ENCODE measurements around the gene TAF4B. TPM values are rescaled to one million over a fixed set of nuclear protein-coding genes. Genes with fewer than 3 reads are reported as not detected.
"Not testable (repeated sequence)": the region's sequence is repeated elsewhere in the genome, so short reads cannot be mapped to it uniquely, and the experiment has no call there.

TAF4B gene
- total RNA-seq, 4 donors from 2014 or later: 3.7 to 11.9 (median 7.1) TPM

GRCh38 chr18:26436176-26437051 is 210.2 kb downstream of the TAF4B start:
- WGBS, 2 donors (ENCODE audit: low coverage in 1 of 2): 83 to 84% methylated on average over 4 to 11 of the region's 11 CpGs
- in situ Hi-C loops (cut with MboI; ENCODE audit: low pct_ligation_motif_present in 1 of 4, low pct_unique_long_range_greater_than_20kb in 1 of 4, low sequenced_read_pairs in 3 of 4): no loop called here
- intact Hi-C loops (cut with DNase I; ENCODE audit: low total_unique reads): no loop called here
- Histone ChIP-seq H3K27me3 (no peaks in the 10 kb centered on the region), H3K36me3 (no peaks in the 10 kb centered on the region), H3K4me3 (no peak overlapping the region), H3K9me3 (no peaks in the 10 kb centered on the region), H3K4me1 (no peaks in the 10 kb centered on the region), H3K27ac (no peak overlapping the region)
- no peak for DNase-seq
- TF ChIP-seq EP300 (IDR thresholded peaks at IDR 0.05; ENCODE audit: low read depth) (no peak), POLR2A (IDR thresholded peaks at IDR 0.05) (no peak), POLR2AphosphoS5 (IDR thresholded peaks at IDR 0.05) (no peak), CTCF (IDR thresholded peaks at IDR 0.05) (no peak)

GRCh38 chr18:26437634-26438033 is 211.4 kb downstream of the TAF4B start:
- in situ Hi-C loops (cut with MboI; ENCODE audit: low pct_ligation_motif_present in 1 of 4, low pct_unique_long_range_greater_than_20kb in 1 of 4, low sequenced_read_pairs in 3 of 4); H3K27ac ChIP-seq; DNase-seq; H3K9me3 ChIP-seq; H3K4me3 ChIP-seq; H3K36me3 ChIP-seq; H3K4me1 ChIP-seq; H3K27me3 ChIP-seq; intact Hi-C loops (cut with DNase I; ENCODE audit: low total_unique reads): not testable (repeated sequence)
- WGBS, 2 donors (ENCODE audit: low coverage in 1 of 2): 73 to 93% methylated on average over 3 of the region's 3 CpGs

- 68% methylated on average over 5 of the region's 5 CpGs; no CpG with 5 or more reads in 1 of the 2 donors for WGBS, 2 donors (ENCODE audit: low coverage in 1 of 2)
- H3K27ac ChIP-seq: no peak overlapping the region
- intact Hi-C loops (cut with DNase I; ENCODE audit: low total_unique reads): no loop called here
- H3K27me3 ChIP-seq: no peaks in the 10 kb centered on the region
- no peaks in the 10 kb centered on the region for H3K9me3 ChIP-seq
- no peak overlapping the region for H3K4me3 ChIP-seq
- in situ Hi-C loops (cut with MboI; ENCODE audit: low pct_ligation_motif_present in 1 of 4, low pct_unique_long_range_greater_than_20kb in 1 of 4, low sequenced_read_pairs in 3 of 4): no loop called here
- TF ChIP-seq POLR2A (IDR thresholded peaks at IDR 0.05): no peak
- TF ChIP-seq POLR2AphosphoS5 (IDR thresholded peaks at IDR 0.05): no peak
- H3K36me3 ChIP-seq: no peaks in the 10 kb centered on the region
- DNase-seq: no peak
- H3K4me1 ChIP-seq: no peaks in the 10 kb centered on the region
Measured at GRCh38 chr18:26438980-26439379, 212.7 kb downstream of the TAF4B start.

- Histone ChIP-seq H3K4me1 (no peaks in the 10 kb centered on the region), H3K36me3 (no peaks in the 10 kb centered on the region), H3K27ac (no peak overlapping the region), H3K27me3 (no peaks in the 10 kb centered on the region), H3K9me3 (no peaks in the 10 kb centered on the region), H3K4me3 (no peak overlapping the region)
- intact Hi-C loops (cut with DNase I; ENCODE audit: low total_unique reads): no loop called here
- DNase-seq: no peak
- in situ Hi-C loops (cut with MboI; ENCODE audit: low pct_ligation_motif_present in 1 of 4, low pct_unique_long_range_greater_than_20kb in 1 of 4, low sequenced_read_pairs in 3 of 4): no loop called here
- TF ChIP-seq CTCF (IDR thresholded peaks at IDR 0.05) (no peak), POLR2AphosphoS5 (IDR thresholded peaks at IDR 0.05) (no peak), POLR2A (IDR thresholded peaks at IDR 0.05) (no peak), EP300 (IDR thresholded peaks at IDR 0.05; ENCODE audit: low read depth) (no peak)
- WGBS, 2 donors (ENCODE audit: low coverage in 1 of 2): 84 to 86% methylated on average over 4 of the region's 4 CpGs
Measured at GRCh38 chr18:26439537-26439936, 213.3 kb downstream of the TAF4B start.

GRCh38 chr18:26440644-26441043 is 214.4 kb downstream of the TAF4B start:
- 71 to 75% methylated on average over 4 to 8 of the region's 8 CpGs for WGBS, 2 donors (ENCODE audit: low coverage in 1 of 2)
- Histone ChIP-seq H3K4me1 (no peaks in the 10 kb centered on the region), H3K4me3 (no peak overlapping the region), H3K27me3 (no peaks in the 10 kb centered on the region), H3K27ac (no peak overlapping the region), H3K9me3 (no peaks in the 10 kb centered on the region), H3K36me3 (no peaks in the 10 kb centered on the region)
- DNase-seq: no peak
- in situ Hi-C loops (cut with MboI; ENCODE audit: low pct_ligation_motif_present in 1 of 4, low pct_unique_long_range_greater_than_20kb in 1 of 4, low sequenced_read_pairs in 3 of 4) (no loop called here), intact Hi-C loops (cut with DNase I; ENCODE audit: low total_unique reads) (no loop called here)
- TF ChIP-seq POLR2A (IDR thresholded peaks at IDR 0.05) (no peak), POLR2AphosphoS5 (IDR thresholded peaks at IDR 0.05) (no peak), CTCF (IDR thresholded peaks at IDR 0.05) (no peak), EP300 (IDR thresholded peaks at IDR 0.05; ENCODE audit: low read depth) (no peak)

Small RNA genes lying within 50 kb of the gene (small RNA-seq; reads per million reads assigned to genes)
- gene RNU6-1289P: 0 reads per million in 4 donors

Other genes starting within 250 kb of the TAF4B start
- gene SS18, start 135.8 kb upstream of the TAF4B start, total RNA-seq: 100 to 1,000 TPM in 2 of 4 donors, 10 to 100 TPM in 2; 46.8 to 209 (median 138) TPM
- not detected for gene PSMA8, start 92.6 kb upstream of the TAF4B start, total RNA-seq

Measured in transverse colon (tissue), 4 donors.